Keratinocyte (primary cell): ENCODE measurements around the gene PRKAG2.

Source experiments
- CTCF ChIP-seq, 3 experiments: IDR thresholded peaks in 1 of 3; conservative IDR thresholded peaks in 1 of 3; optimal IDR thresholded peaks in 1 of 3; 2 replicates in 2 of 3; 3 replicates in 1 of 3; pipeline versions ENCODE3 to v1.5.1; 2011; ENCODE audit warnings: low read length in 3 of 3, mild to moderate bottlenecking in 3 of 3, moderate library complexity in 2 of 3, control low read depth in 1 of 3, inconsistent platforms in 1 of 3; ENCODE audit not compliant: insufficient read depth in 2 of 3; ENCODE audit errors: extremely low read depth in 1 of 3
- EZH2 ChIP-seq: IDR thresholded peaks from one replicate; pipeline ENCODE4 v1.6.1; 2012; ENCODE audit warnings: inconsistent platforms, mild to moderate bottlenecking, low read length, moderate library complexity

DNA sequence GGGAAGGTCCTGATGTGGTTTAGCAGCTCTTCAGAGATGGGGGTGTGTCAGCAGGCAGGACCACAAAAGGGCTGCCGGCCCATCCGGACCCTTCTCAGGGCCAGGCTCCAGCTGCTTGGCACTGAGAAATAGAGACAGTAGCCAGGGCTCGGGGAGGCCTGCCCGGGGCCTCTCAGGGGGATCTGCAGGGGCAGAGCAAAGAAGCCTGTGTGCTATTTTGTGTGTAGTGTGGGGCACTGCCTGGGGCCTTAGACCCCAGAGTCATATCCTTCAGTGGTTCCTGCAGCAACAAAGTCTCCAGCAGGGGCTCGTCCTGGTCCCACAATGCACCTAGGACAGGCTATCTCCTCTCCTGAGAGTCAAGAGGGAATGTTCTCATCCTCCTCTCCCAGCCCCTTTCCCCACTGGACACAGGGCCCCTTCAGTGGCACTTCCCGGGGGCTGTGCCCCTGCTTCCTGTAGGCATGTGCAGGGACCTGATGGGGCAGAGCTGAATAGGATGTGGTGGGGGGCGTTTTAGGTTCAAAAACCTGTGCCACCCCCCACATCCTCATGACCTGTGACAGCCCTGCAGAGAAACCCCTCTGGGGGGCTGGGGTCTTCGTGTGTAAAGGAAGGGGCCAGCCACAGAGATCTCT lies 197.7 kb downstream of the PRKAG2 start:
- TF ChIP-seq EZH2 (no peak), CTCF (optimal IDR thresholded peaks at IDR 0.05 in 1 of 3, IDR thresholded peaks at IDR 0.05 in 1 of 3, conservative IDR thresholded peaks at IDR 0.05 in 1 of 3; ENCODE audit: extremely low read depth in 1 of 3, insufficient read depth in 2 of 3, low read length in 3 of 3) (no peak)
